Skeletal muscle cell (primary cell): ENCODE measurements around the gene PORCN.
A peak's percentile ranks its signal among the peaks of the same experiment; 100 is the strongest.

Source experiments
- DNase-seq: peaks from one replicate; pipeline ENCODE4 v3.0.0-alpha.2; 2010; ENCODE audit warnings: low read depth
- H3K4me3 ChIP-seq: 2 replicates; pipeline ENCODE4 v1.5.1; 2011; ENCODE audit warnings: low read depth, mild to moderate bottlenecking, control low read depth, low read length, moderate library complexity

Gene PORCN

DNA sequence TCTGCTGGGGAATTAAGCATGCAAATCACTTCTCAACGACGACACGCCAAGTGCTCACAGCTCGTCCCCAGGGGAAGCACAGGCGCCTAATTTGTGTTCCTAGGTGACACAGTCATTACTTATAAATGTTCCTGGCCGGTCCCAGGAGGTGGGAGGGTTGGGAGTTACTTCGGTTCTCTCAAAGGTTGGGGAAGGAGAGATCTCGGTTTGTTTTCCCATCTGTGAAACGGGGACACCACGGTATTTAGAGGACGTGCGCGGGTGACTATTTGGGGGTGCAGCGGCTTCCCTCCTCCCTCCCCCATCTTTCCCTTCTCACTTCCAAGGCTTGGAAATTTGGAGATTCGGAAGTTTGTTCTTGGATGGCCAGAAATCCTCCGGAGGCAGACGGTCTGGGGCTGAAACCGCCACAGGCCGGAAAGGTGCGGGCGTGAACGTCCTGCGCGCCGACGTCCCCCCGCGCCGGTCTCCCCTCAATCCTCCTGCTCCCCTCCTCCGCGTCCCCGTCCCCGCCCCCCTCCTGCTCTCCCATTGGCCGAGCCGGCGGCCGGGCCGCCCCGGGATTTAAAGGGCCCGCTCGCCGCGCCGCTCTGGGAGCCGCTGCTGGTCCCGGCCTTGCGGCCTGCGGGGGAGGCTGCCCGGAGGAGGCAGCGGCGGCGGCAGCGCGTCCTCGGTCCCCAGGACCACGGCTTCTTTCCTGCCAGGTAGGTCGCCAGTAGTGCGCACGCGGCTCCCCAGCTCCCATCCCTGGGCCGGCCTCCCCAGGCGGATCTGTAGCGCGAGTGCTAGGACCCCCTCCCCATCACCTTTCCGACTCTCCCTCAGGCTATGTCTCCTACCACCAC lies at the start of gene PORCN:
PORCN (plus strand) TSS at position 593 of the 845 bp plus-strand sequence. CDS start 829 bp downstream, outside the sequence.
- H3K4me3 ChIP-seq: peak within 1 kb of the TSS; percentile 69
- DNase-seq: no peak

DNA sequence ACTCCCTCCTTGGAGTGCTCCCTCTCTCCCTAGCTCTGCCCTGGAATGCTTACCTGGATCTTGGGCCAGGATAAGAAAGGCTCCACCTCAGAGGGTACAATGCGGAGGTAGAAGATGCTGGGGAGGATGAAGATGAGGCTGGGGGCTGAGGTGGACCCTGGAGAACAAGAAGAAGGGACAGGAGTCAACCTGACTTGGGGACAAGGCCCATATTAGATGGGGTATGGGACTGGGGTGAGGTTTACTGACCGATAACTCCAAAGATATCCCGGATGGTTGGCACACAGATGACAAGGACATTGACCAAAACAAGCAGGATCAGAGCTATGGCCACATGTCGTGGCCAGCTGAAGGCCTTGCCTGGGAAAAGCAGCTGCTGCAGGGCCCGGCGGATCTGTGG lies 49.3 kb upstream of the PORCN start:
- DNase-seq: no peak
- H3K4me3 ChIP-seq: no peak overlapping the region

DNA sequence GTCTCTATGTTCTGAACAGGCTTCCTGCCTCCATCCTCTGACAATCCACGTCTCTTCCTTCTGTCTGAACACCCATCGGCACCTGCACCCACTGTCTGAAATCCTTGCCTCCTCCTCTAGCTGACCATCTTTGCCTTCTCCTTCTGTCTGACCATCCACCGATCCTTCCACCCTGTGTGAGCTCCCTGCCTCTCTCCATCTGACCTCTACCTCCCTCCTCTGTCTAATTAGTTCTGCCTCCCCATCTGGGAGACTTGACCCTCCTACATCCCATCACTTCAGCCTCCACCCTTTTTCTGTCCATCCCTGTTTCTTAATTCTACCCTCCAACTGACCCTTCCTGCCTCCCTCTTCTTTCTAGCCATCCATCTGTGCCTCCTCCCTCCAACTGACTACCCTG lies 48.8 kb upstream of the PORCN start:
- DNase-seq: no peak
- no peak overlapping the region for H3K4me3 ChIP-seq

DNA sequence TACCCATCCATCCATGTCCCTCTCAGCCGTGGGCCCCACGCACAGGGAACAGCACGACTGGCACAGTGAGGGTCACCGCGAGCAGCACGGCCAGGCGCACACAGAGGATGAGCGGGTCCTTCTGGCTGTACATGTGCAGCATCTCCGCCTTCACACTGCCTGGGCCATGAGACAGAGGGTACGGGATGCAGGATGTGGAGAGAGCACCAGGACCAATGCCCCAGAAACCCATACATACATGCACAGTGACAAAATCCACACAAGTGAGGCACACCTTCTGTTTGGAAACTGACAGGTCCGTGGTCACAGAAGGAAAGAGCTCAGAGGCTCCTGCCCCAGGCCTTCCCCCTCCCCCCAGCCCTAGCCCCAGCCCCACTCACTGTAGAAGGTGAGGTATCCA lies 48.2 kb upstream of the PORCN start:
- no peak overlapping the region for H3K4me3 ChIP-seq
- no peak for DNase-seq

DNA sequence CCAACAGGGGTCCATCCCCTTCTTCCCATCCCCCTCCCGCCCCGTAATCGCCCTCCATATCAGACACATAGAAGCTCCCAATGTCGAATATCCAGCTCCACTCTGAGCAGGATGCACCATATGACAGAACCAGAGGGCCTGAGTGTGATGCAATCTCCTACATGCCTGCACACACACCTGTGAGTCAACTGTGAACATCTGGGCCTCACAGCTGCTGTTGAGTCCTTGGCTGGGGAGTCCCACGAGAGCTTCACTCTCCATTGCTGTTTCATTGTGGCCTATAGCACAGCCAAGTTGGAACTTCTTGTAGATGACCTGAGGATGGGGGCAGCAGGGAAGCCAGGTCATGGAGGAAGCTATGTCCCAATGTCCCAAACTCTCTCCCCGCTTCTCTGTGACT lies 47.0 kb upstream of the PORCN start:
- DNase-seq: no peak
- no peak overlapping the region for H3K4me3 ChIP-seq

DNA sequence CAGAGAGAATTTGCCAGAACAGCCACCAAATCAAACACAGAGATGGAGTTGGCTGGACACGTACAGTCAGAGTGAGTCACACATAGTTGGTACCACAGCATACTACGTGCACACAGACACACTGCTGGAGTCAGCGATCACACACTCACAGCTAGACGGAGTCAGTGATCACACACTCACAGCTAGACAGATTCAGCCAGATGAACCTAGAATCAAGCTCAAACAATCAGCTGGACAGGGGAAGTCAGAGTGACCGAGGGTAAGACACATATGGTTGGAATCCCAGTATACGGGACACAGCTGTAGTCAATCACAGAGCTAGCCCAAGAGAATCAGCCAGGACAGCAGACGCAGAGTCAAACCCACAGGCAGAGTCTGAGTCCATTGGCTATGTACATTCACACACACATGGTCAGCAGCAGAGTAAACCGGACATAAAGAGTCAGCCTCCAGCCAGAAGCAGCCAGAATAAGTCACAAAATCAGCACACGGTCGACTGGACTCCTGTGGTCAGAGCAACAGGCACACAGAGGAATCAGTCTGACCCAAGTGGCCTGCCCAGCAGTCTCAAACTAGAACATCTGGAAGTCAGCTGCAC lies 43.4 kb upstream of the PORCN start:
- peak; percentile 88 for DNase-seq
- peak overlapping the region; percentile 6 for H3K4me3 ChIP-seq

DNA sequence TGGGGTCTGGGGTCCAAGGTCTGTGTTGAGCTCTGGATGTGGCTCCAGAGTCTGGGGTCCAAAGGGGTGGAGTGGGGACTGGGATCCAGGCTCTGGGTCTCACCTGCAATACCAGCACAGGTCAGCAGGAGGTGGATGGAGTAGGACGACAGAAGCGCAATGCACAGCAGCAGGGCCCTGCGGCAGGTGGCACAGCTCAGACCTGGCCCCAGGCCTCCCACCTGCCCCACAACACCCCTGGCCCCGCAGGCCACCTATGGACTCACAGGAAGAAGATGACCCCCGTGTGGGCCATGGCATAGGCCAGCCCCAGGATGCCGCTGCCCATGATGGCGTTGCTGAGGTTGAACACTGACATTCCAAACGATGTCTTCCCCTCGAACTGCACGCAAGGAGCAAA lies 42.1 kb upstream of the PORCN start:
- no peak for DNase-seq
- H3K4me3 ChIP-seq: peak overlapping the region; percentile 47

DNA sequence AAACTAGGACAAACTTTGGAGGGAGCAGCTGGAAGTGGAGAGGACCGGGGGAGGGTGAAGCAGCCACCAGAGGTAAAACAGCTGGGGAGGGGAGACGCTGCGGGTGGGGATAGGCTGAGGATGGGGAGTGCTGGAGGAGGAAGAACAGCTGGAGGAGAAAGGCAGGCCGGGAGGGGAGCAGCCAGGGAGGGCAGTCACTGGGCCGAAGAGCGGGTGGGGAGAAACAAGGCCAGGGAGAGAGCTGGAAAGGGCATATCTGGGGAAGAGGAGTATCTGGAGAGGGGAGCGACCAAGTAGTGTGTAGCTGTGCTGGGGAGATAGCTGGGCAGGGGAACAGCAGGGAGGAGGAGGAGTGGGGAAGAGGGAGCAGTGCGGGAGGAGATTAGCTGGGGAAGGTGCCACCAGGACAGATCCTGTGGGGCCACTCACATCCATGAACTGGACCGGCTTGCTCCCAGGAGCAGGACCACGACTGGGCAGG lies 41.5 kb upstream of the PORCN start:
- no peak for DNase-seq
- H3K4me3 ChIP-seq: peak overlapping the region; percentile 47

DNA sequence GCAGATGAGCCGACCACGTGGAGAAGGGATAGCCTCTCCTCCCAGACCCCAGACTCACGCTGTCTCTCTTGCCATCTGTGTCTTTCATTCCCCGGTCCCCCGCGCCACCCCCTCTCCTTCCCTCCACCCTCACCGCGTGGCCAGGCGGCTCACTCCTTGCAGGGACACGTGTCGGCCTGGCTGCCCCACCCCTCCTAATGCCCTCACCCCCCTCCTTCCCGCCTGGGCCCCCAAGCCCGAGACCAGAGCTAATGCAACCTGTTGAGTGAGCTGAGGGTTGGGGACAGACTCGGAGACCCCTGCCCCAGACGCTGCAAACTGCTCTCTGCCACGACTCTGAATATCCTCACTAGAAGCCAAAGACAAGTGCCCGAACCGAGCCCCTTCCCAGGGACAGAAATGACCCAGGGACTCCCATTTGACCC lies 40.5 kb upstream of the PORCN start:
- no peak for DNase-seq
- peak overlapping the region; percentile 47 for H3K4me3 ChIP-seq

DNA sequence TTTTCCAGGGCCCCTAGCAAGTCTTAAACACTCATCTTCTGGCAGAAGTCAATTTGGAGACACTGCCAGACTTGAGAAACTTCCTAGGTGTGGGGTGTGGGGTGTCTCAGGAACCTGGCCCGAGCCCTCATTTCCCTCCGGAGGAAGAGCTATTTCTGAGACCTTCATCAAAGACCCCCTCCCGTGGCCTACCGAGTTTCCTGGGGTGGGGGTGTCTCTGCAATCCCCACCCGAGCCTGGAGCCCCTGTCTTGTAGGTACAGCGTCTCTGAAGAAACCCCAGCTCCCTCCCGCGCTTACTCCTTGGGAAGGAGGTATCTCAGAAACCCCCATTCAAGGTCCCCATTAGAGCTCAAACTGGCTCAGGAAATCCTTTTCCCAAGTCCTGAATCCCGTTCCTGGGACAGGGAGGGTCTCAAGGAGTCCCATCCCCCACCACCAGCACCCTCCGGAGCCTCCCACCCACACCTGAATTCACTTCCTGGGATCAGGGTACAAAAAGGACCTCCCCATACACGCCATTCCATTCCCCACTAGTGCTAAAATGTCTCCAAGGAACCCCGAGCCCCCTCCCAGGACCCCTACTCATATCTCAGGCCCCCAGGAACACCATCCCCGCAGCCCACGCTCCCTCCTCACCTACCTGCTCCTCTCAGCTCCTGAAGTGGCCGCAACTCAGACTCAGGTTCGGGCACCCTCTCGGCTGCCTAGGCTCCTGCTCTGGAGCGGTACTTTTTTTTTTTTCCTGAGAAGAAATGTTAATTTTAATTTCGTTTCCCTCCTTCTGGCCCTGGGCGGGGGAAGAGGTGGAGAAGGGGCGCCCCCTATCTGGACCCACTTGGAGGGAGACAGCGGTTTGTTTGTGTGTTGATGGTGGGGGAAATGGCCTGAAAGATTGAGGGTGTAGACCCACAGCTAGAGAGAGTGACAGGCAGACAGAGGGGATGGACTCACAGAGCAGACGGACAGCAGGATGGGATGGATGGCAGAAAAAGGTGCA lies 39.8 kb upstream of the PORCN start:
- no peak for DNase-seq
- peak overlapping the region; percentile 47 for H3K4me3 ChIP-seq

DNA sequence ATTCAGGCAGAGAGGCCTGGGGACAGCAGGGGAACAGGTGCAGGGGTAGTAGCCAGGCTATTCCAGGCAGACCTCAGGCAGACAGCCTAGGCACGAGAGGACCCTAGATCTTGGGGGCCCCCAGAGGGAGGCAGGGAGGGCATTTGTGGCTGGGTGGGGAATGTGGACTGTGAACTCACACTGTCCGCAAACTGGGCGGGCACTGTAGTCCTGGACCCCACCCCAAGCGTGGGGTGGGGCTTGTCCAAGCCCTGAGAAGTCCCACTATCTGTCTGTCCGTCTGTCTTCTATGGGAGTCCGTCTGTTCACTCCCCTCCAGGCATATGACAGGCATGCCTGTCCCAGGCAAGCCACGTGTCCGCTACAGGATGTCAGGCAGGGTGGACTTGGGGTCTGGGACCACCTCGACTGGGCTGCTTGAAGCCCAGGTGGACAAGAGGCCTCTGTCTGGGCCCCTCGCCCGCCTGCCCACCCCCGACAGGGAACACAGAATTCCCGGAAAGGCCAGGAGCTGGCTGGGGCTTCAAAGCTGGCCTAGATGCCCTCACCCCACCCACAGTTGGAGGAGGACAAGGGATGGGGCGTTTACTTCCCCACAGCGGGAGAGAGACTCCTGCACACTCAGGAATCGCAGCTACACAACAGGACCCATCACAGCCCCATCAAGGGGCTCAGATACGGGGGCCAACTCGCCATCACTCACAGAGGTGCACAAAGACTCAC lies 38.5 kb upstream of the PORCN start, which contains the start of gene SLC38A5:
SLC38A5 (minus strand) TSS at position 151 of the 723 bp plus-strand sequence. CDS start 2,336 bp downstream, outside the sequence.
- DNase-seq: no peak
- H3K4me3 ChIP-seq: peak within 1 kb of the TSS; percentile 47

DNA sequence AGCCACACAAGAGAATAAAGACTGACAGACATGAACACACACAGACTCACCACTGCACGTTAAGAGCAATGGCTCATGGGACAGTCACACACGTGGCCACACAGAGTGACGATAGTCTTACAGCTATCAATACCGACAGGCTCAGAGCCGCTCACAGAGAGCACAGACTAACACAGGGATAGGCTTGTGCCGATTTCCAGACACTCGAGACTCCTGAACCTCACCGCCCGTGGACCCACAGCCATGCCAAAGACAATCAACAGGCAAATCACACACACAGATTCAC lies 38.0 kb upstream of the PORCN start:
- no peak for DNase-seq

DNA sequence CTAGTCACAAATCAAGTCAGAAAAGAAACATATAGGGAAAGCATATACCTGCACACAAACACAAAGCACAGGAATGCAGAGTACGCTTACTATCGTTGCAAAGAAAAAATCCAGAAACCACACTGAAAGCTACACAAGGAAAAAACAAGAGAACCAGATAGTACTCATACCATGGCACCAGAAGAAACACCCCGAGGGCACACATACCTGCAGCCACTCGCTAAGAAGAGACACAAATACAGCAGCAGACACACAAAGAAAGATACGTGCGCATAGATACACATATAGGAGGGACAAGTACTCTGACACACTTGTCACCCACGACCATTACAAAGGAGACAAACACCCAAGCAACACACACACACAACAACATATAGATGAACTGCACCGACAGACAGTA lies 37.3 kb upstream of the PORCN start:
- no peak overlapping the region for H3K4me3 ChIP-seq
- no peak for DNase-seq

More for the DNA sequence above, 38.0 kb upstream of the PORCN start:
- H3K4me3 ChIP-seq: no peak overlapping the region

DNA sequence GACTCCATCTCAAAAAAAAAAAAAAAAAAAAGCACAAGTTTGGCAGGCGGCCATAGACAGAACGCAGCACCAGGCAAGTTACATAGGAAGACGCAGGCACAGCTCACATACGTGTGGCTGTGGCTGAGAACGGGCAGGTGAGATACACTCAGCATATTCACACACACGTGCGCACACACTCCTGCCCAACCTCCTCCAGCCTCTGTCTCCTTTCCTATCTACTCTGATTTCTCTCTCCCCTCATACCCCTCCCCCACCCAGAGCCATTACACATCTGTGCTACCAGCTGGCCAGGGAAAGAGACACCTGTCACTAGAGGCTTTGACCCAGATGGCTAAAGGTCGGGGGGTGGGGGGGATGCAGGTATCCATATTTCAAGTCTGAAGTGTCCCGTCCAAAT lies 36.6 kb upstream of the PORCN start:
- H3K4me3 ChIP-seq: no peak overlapping the region
- no peak for DNase-seq

DNA sequence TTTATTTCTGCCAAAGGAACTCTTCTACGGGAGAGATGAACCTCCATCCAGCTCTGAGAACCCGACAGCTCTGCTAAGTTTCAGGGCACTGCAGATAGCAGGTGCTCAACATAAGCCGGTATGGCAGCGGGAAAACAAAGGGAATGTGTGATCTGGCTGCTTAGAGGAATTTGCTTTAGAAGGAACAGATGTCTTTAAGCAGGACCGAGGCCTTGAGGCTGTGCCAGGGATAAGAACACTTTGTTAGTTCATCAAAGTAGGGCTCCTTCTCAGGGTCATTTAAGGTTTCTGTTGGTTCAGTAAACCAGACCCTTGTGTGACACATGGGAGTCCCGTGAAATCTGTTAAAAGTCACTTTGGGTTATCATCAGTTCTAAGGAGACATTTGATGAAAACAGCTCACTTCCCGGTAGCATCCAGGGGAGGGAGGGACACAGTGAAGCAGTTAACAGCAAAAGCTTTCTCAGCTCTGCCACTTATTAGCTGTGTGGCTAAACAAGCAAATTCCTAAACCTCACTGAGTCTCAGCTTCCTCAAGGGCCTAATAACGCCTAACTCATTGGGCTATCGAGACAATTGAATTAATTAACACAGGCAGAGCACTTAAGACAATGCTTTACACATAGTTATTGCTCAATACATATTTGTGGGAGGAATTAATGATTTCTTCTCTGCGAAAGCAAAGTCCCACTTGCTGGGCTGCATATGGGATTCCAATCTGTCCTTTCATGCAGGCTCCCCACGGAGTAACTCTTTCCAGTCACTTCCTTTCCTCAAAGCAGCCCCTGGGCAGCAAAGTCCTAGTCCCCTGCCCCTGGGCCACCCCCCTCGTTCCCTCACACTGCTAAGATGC lies 35.7 kb upstream of the PORCN start:
- DNase-seq: no peak
- no peak overlapping the region for H3K4me3 ChIP-seq

DNA sequence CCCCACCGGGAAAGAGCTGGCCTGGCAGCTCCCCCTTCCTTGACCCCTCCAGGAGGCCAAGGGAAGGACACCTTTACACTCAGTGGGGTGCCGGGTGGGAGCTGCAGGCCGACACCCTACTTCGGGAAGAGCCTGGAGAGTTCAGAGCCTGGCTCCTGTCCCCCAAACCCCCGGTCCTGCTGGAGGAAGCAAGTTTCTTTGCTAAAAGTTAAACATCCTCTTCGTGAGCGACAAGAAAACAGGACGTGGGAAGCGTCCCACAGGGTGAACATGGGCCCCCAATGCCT lies 35.1 kb upstream of the PORCN start:
- DNase-seq: no peak
- H3K4me3 ChIP-seq: no peak overlapping the region

DNA sequence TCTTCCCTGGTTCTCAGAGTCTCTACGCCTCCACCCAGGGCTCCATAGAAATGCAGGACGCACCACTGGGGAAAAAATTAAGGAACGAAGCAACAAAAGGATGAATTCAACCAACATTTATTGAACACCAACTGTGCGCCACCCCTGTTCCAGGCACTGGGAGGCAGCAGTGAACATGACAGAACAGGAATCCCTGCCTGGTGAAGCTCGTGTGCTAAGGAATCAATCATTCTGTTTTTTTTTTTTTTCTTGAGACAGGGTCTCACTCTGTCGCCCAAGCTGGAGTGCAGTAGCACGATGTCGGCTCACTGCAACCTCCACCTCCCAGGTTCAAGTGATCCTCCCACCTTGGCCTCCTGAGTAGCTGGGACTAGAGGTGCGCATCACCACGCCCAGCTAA lies 34.7 kb upstream of the PORCN start:
- no peak overlapping the region for H3K4me3 ChIP-seq
- no peak for DNase-seq

DNA sequence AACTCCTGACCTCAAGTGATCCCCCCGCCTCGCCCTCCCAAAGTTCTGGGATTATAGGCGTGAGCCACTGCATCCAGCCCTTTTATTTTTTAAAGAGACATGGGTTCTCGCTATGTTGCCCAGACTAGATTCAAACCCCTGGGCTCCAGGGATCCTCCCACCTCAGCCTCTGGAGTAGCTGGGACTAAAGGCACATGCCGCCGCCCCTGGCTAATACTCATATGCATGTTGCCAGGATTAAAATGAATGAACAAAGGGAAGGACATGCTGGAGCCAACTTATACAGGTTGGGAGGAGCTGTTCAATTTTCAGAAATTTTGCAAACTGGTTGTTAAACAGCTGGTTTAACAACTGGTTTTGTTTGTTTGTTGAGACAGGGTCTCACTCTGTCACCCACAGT lies 34.2 kb upstream of the PORCN start:
- DNase-seq: no peak
- H3K4me3 ChIP-seq: no peak overlapping the region

DNA sequence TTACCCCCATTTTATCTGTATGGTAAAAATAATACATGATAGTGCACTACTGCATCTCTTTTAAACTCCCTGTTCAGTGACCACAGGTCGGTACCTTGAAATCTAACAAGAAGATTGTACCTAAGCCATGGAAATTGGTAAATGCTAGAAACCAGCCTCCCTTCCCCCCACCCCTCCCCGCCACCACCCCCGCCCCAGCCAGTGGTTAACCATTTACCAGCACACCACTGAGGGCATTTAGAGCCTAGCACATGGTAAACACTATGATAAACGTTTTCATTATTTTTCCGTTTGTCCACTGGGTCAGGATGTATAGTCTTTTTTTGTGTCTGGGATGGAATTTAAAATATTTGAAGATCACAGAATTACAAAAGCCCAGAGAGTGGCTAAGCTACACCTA lies 33.5 kb upstream of the PORCN start:
- peak overlapping the region; percentile 76 for H3K4me3 ChIP-seq
- DNase-seq: no peak
